ENCODE results near the gene MICA.

DNA sequence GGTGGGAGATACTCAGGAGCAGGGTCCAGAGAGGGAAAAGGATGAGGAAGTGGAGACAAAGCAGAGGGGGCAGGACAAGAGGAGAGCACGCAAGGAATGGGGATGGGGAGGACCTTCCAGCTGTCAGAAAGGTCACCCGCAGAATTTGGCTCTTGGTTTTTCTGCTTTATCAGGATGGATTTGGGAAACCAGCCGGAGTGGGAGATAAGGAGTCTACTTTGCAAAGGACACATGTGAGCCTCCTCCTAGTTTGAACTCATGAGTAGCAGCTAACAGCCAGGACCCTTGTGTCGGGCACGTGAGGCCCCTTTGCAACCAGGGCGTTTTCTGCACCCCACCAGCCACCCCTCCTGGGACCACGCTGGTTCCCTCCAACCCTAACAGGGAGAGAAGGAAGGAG, 7.6 kb upstream of the MICA start:
- TF ChIP-seq EZH2 (IDR thresholded peaks at IDR 0.05; ENCODE audit: borderline replicate concordance, low read length): no peak
- no peak for TF ChIP-seq CTCF (IDR thresholded peaks at IDR 0.05; ENCODE audit: low read length)

Data from OCI-LY1 (cell line).